HepG2 (cell line): ENCODE results near the gene FKBP10. TPM values are rescaled to one million over a fixed set of nuclear protein-coding genes. Genes with fewer than 3 reads are reported as not detected.

Experiments
- CBFB ChIP-seq: sonication (generic); formaldehyde crosslinking; IDR thresholded peaks from 2 replicates; pipeline ENCODE4 v1.4.0; 2020; ENCODE audit warnings: missing genetic modification reagents
- KMT2A ChIP-seq: sonication (generic); formaldehyde crosslinking; IDR thresholded peaks from 2 replicates; pipeline ENCODE4 v1.4.0; 2020; ENCODE audit warnings: missing genetic modification reagents
- POLR2AphosphoS5 ChIP-seq: IDR thresholded peaks from 2 replicates; pipeline ENCODE4 v1.6.1; 2012; ENCODE audit warnings: low read depth, low read length
- RBM22 ChIP-seq: fragments of 200-400 bp; formaldehyde crosslinking; optimal IDR thresholded peaks from 2 replicates; pipeline ENCODE3; 2017; ENCODE audit warnings: mild to moderate bottlenecking, low read length, moderate library complexity
- SNAI1 ChIP-seq: sonication (generic); formaldehyde crosslinking; IDR thresholded peaks from 2 replicates; pipeline ENCODE4 v1.5.0; 2020; ENCODE audit warnings: mild to moderate bottlenecking, missing genetic modification reagents, borderline replicate concordance
- ZBTB20 ChIP-seq: sonication (generic); formaldehyde crosslinking; IDR thresholded peaks from 2 replicates; pipeline ENCODE4 v1.8.1; 2023; ENCODE audit warnings: missing genetic modification reagents, low read depth, mild to moderate bottlenecking, borderline replicate concordance
- ZFY ChIP-seq: sonication (generic); formaldehyde crosslinking; IDR thresholded peaks from 2 replicates; pipeline ENCODE4 v1.4.0; 2020; ENCODE audit warnings: missing genetic modification reagents
- ZNF83 ChIP-seq: sonication (generic); formaldehyde crosslinking; IDR thresholded peaks from 2 replicates; pipeline ENCODE4 v1.4.0; 2020; ENCODE audit warnings: missing genetic modification reagents, mild to moderate bottlenecking, borderline replicate concordance
- polyA plus RNA-seq, 8 experiments: library from polyadenylated mRNA; depleted of rRNA in 3 of 8; stranded (reverse) in 7 of 8; unstranded in 1 of 8; fragments of >200 nt; fragmentation: Illumina TruSeq in 4 of 8; extraction: Trizol in 4 of 8; gene quantifications; 2 replicates each; pipeline versions ENCODE4 v1.2.1 to v1.2.3, GENCODE V29; 2011 to 2016; ENCODE audit warnings: low read depth in 4 of 8, missing spikeins in 1 of 8, mixed read lengths in 1 of 8; ENCODE audit not compliant: insufficient read depth in 1 of 8
- total RNA-seq, 5 experiments: library from RNA; depleted of rRNA; stranded (reverse); fragments of >200 nt; fragmentation: Illumina TruSeq; extraction: Trizol; gene quantifications; 2 replicates each; pipeline ENCODE4 v1.2.3, GENCODE V29; 2016; ENCODE audit warnings: low read depth in 1 of 5
- TF ChIP-seq, protein P1 (sequence below), 2 experiments: sonication (generic) in 1 of 2; formaldehyde crosslinking in 1 of 2; IDR thresholded peaks; 2 replicates each; pipeline versions ENCODE4 v1.6.1 to v1.9.0; 2014 to 2022; ENCODE audit warnings: antibody characterized with exemption in 1 of 2, borderline replicate concordance in 1 of 2, inconsistent platforms in 1 of 2, low read depth in 1 of 2, missing genetic modification reagents in 1 of 2
- TF ChIP-seq, protein P2 (sequence below): sonication (generic); formaldehyde crosslinking; IDR thresholded peaks from 2 replicates; pipeline ENCODE4 v1.5.1; 2020; ENCODE audit warnings: mild to moderate bottlenecking, missing genetic modification reagents, borderline replicate concordance
- TF ChIP-seq, protein P3 (sequence below): sonication (generic); formaldehyde crosslinking; IDR thresholded peaks from 2 replicates; pipeline ENCODE4 v1.4.0; 2020; ENCODE audit warnings: missing genetic modification reagents
- TF ChIP-seq, protein P4 (sequence below): sonication (generic); formaldehyde crosslinking; conservative IDR thresholded peaks from 2 replicates; pipeline ENCODE4 v1.4.0; 2020; ENCODE audit warnings: missing genetic modification reagents

The FKBP10 gene
- total and polyA plus RNA-seq, 2 of the 13 experiments (the other 11 are each of a cell fraction or from before 2014, with no cell fraction given) = 149 to 573 TPM

DNA sequence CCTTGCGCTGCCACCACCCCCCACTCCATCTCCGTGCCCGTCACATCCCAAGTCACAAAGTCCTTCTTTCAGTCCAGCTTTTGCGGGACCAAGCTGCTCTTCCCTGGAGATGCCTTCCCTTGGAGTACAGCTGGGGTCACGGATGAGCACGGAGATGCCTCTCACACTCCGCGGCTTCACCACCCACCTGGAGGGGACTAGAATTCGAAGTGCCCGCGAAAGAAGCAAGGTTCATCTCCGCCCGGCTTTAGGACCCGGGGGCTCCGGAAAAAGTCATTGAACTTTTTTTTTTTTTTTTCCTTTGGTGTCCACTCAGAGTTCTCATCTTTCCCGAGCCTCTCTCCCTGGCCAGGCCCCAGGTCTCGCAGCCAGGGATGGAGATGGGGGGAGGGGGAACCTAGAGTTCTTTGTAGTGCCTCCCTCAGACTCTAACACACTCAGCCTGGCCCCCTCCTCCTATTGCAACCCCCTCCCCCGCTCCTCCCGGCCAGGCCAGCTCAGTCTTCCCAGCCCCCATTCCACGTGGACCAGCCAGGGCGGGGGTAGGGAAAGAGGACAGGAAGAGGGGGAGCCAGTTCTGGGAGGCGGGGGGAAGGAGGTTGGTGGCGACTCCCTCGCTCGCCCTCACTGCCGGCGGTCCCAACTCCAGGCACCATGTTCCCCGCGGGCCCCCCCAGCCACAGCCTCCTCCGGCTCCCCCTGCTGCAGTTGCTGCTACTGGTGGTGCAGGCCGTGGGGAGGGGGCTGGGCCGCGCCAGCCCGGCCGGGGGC is at the start of gene FKBP10 (continued):
- TF ChIP-seq, protein P1, sequence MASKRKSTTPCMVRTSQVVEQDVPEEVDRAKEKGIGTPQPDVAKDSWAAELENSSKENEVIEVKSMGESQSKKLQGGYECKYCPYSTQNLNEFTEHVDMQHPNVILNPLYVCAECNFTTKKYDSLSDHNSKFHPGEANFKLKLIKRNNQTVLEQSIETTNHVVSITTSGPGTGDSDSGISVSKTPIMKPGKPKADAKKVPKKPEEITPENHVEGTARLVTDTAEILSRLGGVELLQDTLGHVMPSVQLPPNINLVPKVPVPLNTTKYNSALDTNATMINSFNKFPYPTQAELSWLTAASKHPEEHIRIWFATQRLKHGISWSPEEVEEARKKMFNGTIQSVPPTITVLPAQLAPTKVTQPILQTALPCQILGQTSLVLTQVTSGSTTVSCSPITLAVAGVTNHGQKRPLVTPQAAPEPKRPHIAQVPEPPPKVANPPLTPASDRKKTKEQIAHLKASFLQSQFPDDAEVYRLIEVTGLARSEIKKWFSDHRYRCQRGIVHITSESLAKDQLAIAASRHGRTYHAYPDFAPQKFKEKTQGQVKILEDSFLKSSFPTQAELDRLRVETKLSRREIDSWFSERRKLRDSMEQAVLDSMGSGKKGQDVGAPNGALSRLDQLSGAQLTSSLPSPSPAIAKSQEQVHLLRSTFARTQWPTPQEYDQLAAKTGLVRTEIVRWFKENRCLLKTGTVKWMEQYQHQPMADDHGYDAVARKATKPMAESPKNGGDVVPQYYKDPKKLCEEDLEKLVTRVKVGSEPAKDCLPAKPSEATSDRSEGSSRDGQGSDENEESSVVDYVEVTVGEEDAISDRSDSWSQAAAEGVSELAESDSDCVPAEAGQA (IDR thresholded peaks at IDR 0.05; ENCODE audit: low read depth) = 0 out of 2 replicates have a peak, but pooled peaks have one; percentile 9
- TF ChIP-seq, protein P1 (CRISPR knock-in tag; IDR thresholded peaks at IDR 0.05; ENCODE audit: borderline replicate concordance) = no peak
- TF ChIP-seq SNAI1 (CRISPR knock-in tag) = peak; percentile 93; the same call in 1 of the 2 replicates
- TF ChIP-seq, protein P2, sequence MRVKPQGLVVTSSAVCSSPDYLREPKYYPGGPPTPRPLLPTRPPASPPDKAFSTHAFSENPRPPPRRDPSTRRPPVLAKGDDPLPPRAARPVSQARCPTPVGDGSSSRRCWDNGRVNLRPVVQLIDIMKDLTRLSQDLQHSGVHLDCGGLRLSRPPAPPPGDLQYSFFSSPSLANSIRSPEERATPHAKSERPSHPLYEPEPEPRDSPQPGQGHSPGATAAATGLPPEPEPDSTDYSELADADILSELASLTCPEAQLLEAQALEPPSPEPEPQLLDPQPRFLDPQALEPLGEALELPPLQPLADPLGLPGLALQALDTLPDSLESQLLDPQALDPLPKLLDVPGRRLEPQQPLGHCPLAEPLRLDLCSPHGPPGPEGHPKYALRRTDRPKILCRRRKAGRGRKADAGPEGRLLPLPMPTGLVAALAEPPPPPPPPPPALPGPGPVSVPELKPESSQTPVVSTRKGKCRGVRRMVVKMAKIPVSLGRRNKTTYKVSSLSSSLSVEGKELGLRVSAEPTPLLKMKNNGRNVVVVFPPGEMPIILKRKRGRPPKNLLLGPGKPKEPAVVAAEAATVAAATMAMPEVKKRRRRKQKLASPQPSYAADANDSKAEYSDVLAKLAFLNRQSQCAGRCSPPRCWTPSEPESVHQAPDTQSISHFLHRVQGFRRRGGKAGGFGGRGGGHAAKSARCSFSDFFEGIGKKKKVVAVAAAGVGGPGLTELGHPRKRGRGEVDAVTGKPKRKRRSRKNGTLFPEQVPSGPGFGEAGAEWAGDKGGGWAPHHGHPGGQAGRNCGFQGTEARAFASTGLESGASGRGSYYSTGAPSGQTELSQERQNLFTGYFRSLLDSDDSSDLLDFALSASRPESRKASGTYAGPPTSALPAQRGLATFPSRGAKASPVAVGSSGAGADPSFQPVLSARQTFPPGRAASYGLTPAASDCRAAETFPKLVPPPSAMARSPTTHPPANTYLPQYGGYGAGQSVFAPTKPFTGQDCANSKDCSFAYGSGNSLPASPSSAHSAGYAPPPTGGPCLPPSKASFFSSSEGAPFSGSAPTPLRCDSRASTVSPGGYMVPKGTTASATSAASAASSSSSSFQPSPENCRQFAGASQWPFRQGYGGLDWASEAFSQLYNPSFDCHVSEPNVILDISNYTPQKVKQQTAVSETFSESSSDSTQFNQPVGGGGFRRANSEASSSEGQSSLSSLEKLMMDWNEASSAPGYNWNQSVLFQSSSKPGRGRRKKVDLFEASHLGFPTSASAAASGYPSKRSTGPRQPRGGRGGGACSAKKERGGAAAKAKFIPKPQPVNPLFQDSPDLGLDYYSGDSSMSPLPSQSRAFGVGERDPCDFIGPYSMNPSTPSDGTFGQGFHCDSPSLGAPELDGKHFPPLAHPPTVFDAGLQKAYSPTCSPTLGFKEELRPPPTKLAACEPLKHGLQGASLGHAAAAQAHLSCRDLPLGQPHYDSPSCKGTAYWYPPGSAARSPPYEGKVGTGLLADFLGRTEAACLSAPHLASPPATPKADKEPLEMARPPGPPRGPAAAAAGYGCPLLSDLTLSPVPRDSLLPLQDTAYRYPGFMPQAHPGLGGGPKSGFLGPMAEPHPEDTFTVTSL (CRISPR knock-in tag) = 0 out of 2 replicates have a peak, but pooled peaks have one; percentile 33
- no peak; the same call in 1 of the 2 replicates for TF ChIP-seq ZBTB20 (CRISPR knock-in tag)
- TF ChIP-seq, protein P3, sequence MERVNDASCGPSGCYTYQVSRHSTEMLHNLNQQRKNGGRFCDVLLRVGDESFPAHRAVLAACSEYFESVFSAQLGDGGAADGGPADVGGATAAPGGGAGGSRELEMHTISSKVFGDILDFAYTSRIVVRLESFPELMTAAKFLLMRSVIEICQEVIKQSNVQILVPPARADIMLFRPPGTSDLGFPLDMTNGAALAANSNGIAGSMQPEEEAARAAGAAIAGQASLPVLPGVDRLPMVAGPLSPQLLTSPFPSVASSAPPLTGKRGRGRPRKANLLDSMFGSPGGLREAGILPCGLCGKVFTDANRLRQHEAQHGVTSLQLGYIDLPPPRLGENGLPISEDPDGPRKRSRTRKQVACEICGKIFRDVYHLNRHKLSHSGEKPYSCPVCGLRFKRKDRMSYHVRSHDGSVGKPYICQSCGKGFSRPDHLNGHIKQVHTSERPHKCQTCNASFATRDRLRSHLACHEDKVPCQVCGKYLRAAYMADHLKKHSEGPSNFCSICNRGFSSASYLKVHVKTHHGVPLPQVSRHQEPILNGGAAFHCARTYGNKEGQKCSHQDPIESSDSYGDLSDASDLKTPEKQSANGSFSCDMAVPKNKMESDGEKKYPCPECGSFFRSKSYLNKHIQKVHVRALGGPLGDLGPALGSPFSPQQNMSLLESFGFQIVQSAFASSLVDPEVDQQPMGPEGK (CRISPR knock-in tag) = peak; percentile 96
- TF ChIP-seq KMT2A = peak; percentile 48; the same call in 1 of the 2 replicates
- peak; percentile 50; the same call in 1 of the 2 replicates for TF ChIP-seq ZFY (CRISPR knock-in tag)
- TF ChIP-seq RBM22 = peak; percentile 55
- TF ChIP-seq CBFB (CRISPR knock-in tag) = no peak
- TF ChIP-seq, protein P4, sequence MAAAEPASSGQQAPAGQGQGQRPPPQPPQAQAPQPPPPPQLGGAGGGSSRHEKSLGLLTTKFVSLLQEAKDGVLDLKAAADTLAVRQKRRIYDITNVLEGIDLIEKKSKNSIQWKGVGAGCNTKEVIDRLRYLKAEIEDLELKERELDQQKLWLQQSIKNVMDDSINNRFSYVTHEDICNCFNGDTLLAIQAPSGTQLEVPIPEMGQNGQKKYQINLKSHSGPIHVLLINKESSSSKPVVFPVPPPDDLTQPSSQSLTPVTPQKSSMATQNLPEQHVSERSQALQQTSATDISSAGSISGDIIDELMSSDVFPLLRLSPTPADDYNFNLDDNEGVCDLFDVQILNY = no peak
- TF ChIP-seq POLR2AphosphoS5 = peak; percentile 57
- TF ChIP-seq ZNF83 (CRISPR knock-in tag) = peak; percentile 19; the same call in 1 of the 2 replicates
